Measurements from ENCODE around the gene CISTR.

CISTR gene

DNA sequence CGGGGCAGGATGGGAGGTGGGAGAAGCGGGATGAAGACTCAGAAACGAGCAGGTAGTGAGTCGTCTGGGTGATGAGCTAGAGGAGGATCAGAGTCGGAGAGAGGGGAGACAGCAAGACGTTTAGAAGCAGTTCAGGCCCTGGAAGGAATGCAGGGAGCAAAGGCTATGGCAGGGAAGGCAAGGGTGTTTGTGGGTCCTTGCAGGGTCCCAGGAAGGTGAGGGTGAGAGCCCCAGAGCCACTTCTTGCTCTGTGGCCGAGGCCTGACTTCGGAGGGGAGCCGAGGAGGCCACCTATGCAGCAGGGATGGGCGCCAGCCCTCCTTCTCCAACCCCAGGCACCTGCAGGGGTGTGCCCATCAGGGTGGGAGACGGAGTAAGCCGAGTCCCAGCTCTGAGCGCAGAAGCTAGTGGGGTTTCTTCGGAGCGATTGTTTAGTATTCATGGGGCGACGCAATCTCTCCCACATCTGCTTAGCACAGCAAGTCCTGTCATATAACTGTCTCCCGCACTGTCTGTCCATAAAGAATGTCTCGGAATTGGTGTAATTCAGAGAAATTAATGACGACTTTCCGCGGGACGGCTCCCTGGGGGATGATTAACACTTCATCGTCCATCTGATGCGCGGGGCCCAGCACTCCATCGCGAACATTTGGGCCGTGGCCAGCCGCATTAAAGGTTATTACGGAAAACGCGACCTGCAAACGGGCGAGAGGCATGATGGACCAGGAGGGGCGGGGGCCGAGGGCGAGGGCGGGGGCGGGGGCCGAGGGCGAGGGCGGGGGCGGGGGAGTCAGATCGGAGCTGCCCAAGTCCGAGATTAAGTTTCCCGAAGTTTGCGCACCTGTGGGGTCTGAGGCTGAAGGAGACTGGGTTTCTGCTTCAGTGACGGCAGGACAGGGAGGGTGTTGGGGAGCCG is 12.3 kb downstream of the CISTR start:
- Mint-ChIP-seq H3K9me3 (no peaks in the 10 kb centered on the region), H3K4me3 (peak overlapping the region; percentile 77), H3K36me3 (ENCODE audit: low read depth) (no peaks in the 10 kb centered on the region), H3K27ac (peak overlapping the region; percentile 38), H3K4me1 (peaks cover 59% of the 10 kb centered on the region), H3K27me3 (ENCODE audit: low read depth, poor library complexity) (no peaks in the 10 kb centered on the region)
- no peak for TF ChIP-seq CTCF (IDR thresholded peaks at IDR 0.05)
- DNase-seq, result peak; percentile 58

DNA sequence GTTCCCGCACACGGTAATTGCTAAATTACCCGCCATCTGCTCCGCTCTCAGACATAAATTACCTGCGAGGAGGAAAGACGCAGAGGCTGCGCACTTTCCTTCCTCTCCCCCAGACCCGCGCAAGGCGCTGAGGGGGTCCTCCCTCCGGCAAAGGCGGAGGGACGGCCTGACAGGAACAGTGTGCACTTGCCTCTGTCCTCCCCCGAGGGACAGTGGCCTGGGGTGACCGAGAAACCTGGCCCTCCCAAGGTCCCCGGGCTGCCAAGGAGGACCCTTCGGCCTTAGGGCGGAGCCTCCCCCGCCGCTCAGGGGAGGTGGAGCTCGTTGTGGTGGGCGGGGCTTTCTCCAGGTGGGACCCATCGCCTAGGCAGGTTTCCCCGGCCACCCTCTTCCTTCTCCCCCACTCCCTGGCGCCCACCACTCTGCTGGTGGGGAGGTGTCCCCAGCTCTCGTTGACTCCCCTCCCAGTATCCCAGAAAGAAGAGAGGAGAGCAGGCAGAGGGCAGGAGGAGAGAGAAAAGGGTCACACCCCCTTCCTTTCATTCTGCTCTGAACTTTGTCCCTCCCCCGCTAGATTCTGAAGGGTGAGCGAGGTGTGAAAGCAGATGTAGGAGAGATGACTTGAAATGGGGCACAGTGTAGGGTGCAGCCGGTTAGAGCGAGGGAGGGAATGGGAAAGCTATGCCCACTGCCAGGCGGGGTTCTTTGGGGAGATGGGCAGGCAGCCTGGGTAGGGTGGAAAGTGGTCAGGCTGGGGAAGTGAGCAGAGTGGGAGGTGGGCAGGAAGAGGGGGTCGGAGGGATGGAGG is 13.2 kb downstream of the CISTR start:
- Mint-ChIP-seq H3K4me1 (peaks cover 56% of the 10 kb centered on the region), H3K9me3 (no peaks in the 10 kb centered on the region), H3K27ac (no peak overlapping the region), H3K36me3 (ENCODE audit: low read depth) (no peaks in the 10 kb centered on the region), H3K4me3 (peak overlapping the region; percentile 77), H3K27me3 (ENCODE audit: low read depth, poor library complexity) (no peaks in the 10 kb centered on the region)
- peak; percentile 64 for DNase-seq
- TF ChIP-seq CTCF (IDR thresholded peaks at IDR 0.05), result no peak

DNA sequence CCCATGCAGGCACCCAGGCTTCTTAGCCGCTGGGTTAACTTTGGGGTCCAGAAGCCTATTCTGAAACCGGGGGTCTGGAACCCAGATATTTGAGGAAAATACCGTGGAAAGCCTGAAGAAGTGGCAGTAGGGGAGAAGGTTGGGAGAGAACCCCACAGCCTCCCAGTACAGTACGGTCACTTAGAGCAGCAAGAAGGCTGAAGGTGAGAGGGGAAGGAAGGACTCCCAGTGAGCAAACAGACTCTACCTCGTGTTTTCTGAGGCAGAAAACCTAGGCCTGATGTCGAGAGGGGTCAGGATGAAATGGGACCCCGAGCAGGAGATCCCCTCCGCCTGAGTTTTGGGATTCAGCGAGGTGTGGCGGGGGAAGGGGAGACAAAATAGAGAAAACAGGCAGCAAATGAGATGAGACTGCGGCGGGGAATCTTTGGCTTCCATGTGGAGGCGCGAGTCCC is 13.8 kb downstream of the CISTR start:
- H3K9me3 Mint-ChIP-seq, result no peaks in the 10 kb centered on the region

DNA sequence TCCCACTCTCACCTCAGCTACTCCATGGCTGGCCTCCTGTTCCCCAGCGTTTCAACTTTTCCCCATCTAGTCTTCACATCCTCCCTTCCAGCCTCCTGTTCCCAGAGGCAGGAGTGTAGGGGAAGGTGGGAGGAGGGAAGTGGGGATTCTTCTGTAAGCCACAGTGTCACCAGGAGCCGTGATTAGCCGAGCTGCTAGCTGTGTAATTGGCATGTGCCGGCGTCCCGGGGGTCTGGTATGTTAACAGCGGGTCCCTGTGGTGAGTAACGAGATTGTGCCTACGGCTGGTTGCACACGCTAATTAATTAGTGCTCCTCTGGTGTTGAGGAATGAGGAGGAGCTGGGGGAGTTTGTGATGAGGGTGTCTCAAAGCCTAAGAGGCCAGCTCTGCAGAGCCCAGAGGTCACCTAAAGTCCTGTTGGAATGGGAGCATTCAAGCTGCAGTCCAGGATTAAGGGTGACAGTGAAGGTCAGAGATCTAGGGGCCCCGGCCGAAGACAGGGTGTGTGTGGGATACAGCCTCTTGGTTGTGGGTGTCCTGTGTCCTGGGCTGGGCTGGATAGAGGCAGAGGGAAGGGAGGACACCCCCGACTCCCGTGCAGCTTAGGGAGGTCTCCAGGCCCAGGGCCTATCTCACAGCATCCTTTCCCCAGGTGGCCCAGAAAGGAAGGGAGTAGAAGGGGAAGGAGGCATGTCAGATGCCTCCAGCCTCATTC is 14.5 kb downstream of the CISTR start:
- Mint-ChIP-seq H3K4me1 (peaks cover 43% of the 10 kb centered on the region), H3K27ac (no peak overlapping the region), H3K36me3 (ENCODE audit: low read depth) (no peaks in the 10 kb centered on the region), H3K9me3 (no peaks in the 10 kb centered on the region), H3K27me3 (ENCODE audit: low read depth, poor library complexity) (no peaks in the 10 kb centered on the region), H3K4me3 (peak overlapping the region; percentile 77)
- DNase-seq, result no peak
- no peak for TF ChIP-seq CTCF (IDR thresholded peaks at IDR 0.05)

More for the DNA sequence above, 13.8 kb downstream of the CISTR start:
- no peak for TF ChIP-seq CTCF (IDR thresholded peaks at IDR 0.05)
- H3K4me1 Mint-ChIP-seq, result peaks cover 50% of the 10 kb centered on the region
- no peaks in the 10 kb centered on the region for H3K36me3 Mint-ChIP-seq (ENCODE audit: low read depth)
- H3K27me3 Mint-ChIP-seq (ENCODE audit: low read depth, poor library complexity), result no peaks in the 10 kb centered on the region
- H3K27ac Mint-ChIP-seq, result no peak overlapping the region
- peak overlapping the region; percentile 77 for H3K4me3 Mint-ChIP-seq
- DNase-seq, result no peak

GRCh38 chr12:53736592-53736991 is 15.2 kb downstream of the CISTR start:
- Mint-ChIP-seq H3K36me3 (ENCODE audit: low read depth) (no peaks in the 10 kb centered on the region), H3K4me3 (peak overlapping the region; percentile 33)

More at GRCh38 chr12:53736592-53736991, 15.2 kb downstream of the CISTR start:
- no peak for DNase-seq
- no peak for TF ChIP-seq CTCF (IDR thresholded peaks at IDR 0.05)
- no peaks in the 10 kb centered on the region for H3K27me3 Mint-ChIP-seq (ENCODE audit: low read depth, poor library complexity)
- no peaks in the 10 kb centered on the region for H3K9me3 Mint-ChIP-seq
- no peak overlapping the region for H3K27ac Mint-ChIP-seq
- H3K4me1 Mint-ChIP-seq, result peaks cover 42% of the 10 kb centered on the region

Data from nephron progenitor cell (in vitro differentiated cells).